NB4 (cell line): ENCODE data around the gene MYLK.

Source experiments
- DNase-seq: peaks from one replicate; pipeline ENCODE4 v3.0.0; 2010; ENCODE audit warnings: low read depth
- H3K4me3 ChIP-seq: one replicate; pipeline ENCODE4 v1.5.1; 2011; ENCODE audit warnings: mild to moderate bottlenecking, low read depth, low read length, moderate library complexity
- CTCF ChIP-seq: IDR thresholded peaks from one replicate; pipeline ENCODE4 v1.5.1; 2012; ENCODE audit warnings: low read depth, low read length
- MAX ChIP-seq: IDR thresholded peaks from 2 replicates; pipeline ENCODE4 v1.6.1; 2011; ENCODE audit warnings: low read depth, low read length
- MYC ChIP-seq: IDR thresholded peaks from 2 replicates; pipeline ENCODE4 v1.6.1; 2011; ENCODE audit warnings: low read depth, low read length
- POLR2A ChIP-seq: IDR thresholded peaks from 2 replicates; pipeline ENCODE4 v1.6.1; 2011; ENCODE audit warnings: mild to moderate bottlenecking; ENCODE audit not compliant: insufficient read length; ENCODE audit errors: extremely low read depth

The MYLK gene

GRCh38 chr3:123808812-123809211 is 75.3 kb downstream of the MYLK start:
- DNase-seq: no peak
- H3K4me3 ChIP-seq: no peak overlapping the region

GRCh38 chr3:123807820-123808219 is 76.3 kb downstream of the MYLK start:
- TF ChIP-seq POLR2A (no peak), CTCF (no peak), MAX (no peak), MYC (no peak)
- no peak overlapping the region for H3K4me3 ChIP-seq
- DNase-seq: no peak

More at GRCh38 chr3:123808812-123809211, 75.3 kb downstream of the MYLK start:
- TF ChIP-seq MYC (no peak), CTCF (no peak), POLR2A (no peak), MAX (no peak)

GRCh38 chr3:123805504-123805903 is 78.6 kb downstream of the MYLK start:
- no peak overlapping the region for H3K4me3 ChIP-seq
- DNase-seq: peak; percentile 39
- TF ChIP-seq CTCF (no peak), MYC (no peak), MAX (no peak), POLR2A (no peak)

- DNase-seq: no peak
- H3K4me3 ChIP-seq: no peak overlapping the region
- TF ChIP-seq POLR2A: no peak
- TF ChIP-seq MAX: no peak
- no peak for TF ChIP-seq MYC
- TF ChIP-seq CTCF: no peak
Observed at GRCh38 chr3:123805101-123805500, 79.0 kb downstream of the MYLK start.

GRCh38 chr3:123804676-123805075 is 79.5 kb downstream of the MYLK start:
- no peak for DNase-seq
- no peak for TF ChIP-seq MAX
- no peak overlapping the region for H3K4me3 ChIP-seq

GRCh38 chr3:123803521-123803920 is 80.6 kb downstream of the MYLK start:
- H3K4me3 ChIP-seq: no peak overlapping the region
- TF ChIP-seq POLR2A: no peak
- no peak for TF ChIP-seq MYC
- no peak for TF ChIP-seq CTCF
- no peak for TF ChIP-seq MAX
- DNase-seq: no peak
